Posterior cingulate gyrus (tissue), 11 donors: Measurements from ENCODE around the gene TEX53.

Source experiments
- DNase-seq, 10 donors: peaks; one replicate each; pipeline versions ENCODE4 v3.0.0 to v3.0.0-alpha.2; 2020 to 2021; ENCODE audit warnings: mixed read lengths in 3 of 10
- intact Hi-C: fragments of 100-400 bp; cut with DNase I; formaldehyde crosslinking; loops from one replicate; pipeline ENCODE4 v1.15.1; 2023

The TEX53 gene

GRCh38 chr9:114612272-114612923 is 45.2 kb downstream of the TEX53 start:
- intact Hi-C loops: no loop called here
- DNase-seq: peak in 1 of 10 donors; percentile 4

GRCh38 chr9:114611516-114612271 is 45.9 kb downstream of the TEX53 start:
- DNase-seq: peak; percentile 22 to 89 (median 46)
- intact Hi-C loops: no loop called here

- intact Hi-C loops: no loop called here
- DNase-seq: no peak
Measured at GRCh38 chr9:114608525-114608796, 49.1 kb downstream of the TEX53 start.

GRCh38 chr9:114607671-114608524 is 49.7 kb downstream of the TEX53 start:
- intact Hi-C loops: no loop called here
- no peak for DNase-seq

GRCh38 chr9:114606597-114607207 is 50.9 kb downstream of the TEX53 start:
- intact Hi-C loops: no loop called here
- DNase-seq: no peak
